Measurements from ENCODE around the gene CD81. TPM values are rescaled to one million over a fixed set of nuclear protein-coding genes. Genes with fewer than 3 reads are reported as not detected.

CD81 gene
- total and polyA plus RNA-seq, 9 of the 15 experiments (the other 6 are each of a cell fraction or from before 2014, with no cell fraction given), result 2.4 to 189 (median 61.7) TPM

GRCh38 chr11:2358754-2359442 is 18.2 kb upstream of the CD81 start (continued):
- TF ChIP-seq NEUROD1 (IDR thresholded peaks at IDR 0.05; ENCODE audit: borderline replicate concordance, low read depth, low read length, partially characterized antibody) (no peak), CHD2 (IDR thresholded peaks at IDR 0.05; ENCODE audit: low read depth, low read length) (no peak), GTF3C2 (IDR thresholded peaks at IDR 0.05; ENCODE audit: borderline replicate concordance, extremely low read depth, insufficient read length) (no peak), BRCA1 (IDR thresholded peaks at IDR 0.05) (no peak), BRCA1 (CRISPR knock-in tag; IDR thresholded peaks at IDR 0.05) (no peak), CBFA2T2 (conservative IDR thresholded peaks at IDR 0.05) (0 out of 2 replicates have a peak, but pooled peaks have one; percentile 21), BRD4 (IDR thresholded peaks at IDR 0.05) (no peak), USF1 (CRISPR knock-in tag; IDR thresholded peaks at IDR 0.05) (peak; percentile 25; the same call in 1 of the 2 replicates), ZNF143 (CRISPR knock-in tag; IDR thresholded peaks at IDR 0.05) (no peak), HNRNPUL1 (IDR thresholded peaks at IDR 0.05; ENCODE audit: low read length) (no peak), ZNF717 (CRISPR knock-in tag; IDR thresholded peaks at IDR 0.05) (no peak), ZNF217 (CRISPR knock-in tag; IDR thresholded peaks at IDR 0.05) (no peak), KAT7 (CRISPR knock-in tag; IDR thresholded peaks at IDR 0.05; ENCODE audit: borderline replicate concordance) (no peak), ZNF551 (CRISPR knock-in tag; IDR thresholded peaks at IDR 0.05) (no peak), ZNF511 (CRISPR knock-in tag; IDR thresholded peaks at IDR 0.05) (no peak), L3MBTL2 (IDR thresholded peaks at IDR 0.05) (no peak), SPI1 (IDR thresholded peaks at IDR 0.05; ENCODE audit: borderline replicate concordance, low read depth, low read length) (no peak), HLTF (IDR thresholded peaks at IDR 0.05) (no peak), TFE3 (CRISPR knock-in tag; IDR thresholded peaks at IDR 0.05) (peak; percentile 55; the same call in 1 of the 2 replicates), ZNF133 (CRISPR knock-in tag; IDR thresholded peaks at IDR 0.05) (no peak), RAD51 (IDR thresholded peaks at IDR 0.05; ENCODE audit: borderline replicate concordance, low read depth) (peak; percentile 57; the same call in 1 of the 2 replicates), SP1 (CRISPR knock-in tag; IDR thresholded peaks at IDR 0.05) (no peak)
